ENCODE results near the gene HAL.

The HAL gene, protein sequence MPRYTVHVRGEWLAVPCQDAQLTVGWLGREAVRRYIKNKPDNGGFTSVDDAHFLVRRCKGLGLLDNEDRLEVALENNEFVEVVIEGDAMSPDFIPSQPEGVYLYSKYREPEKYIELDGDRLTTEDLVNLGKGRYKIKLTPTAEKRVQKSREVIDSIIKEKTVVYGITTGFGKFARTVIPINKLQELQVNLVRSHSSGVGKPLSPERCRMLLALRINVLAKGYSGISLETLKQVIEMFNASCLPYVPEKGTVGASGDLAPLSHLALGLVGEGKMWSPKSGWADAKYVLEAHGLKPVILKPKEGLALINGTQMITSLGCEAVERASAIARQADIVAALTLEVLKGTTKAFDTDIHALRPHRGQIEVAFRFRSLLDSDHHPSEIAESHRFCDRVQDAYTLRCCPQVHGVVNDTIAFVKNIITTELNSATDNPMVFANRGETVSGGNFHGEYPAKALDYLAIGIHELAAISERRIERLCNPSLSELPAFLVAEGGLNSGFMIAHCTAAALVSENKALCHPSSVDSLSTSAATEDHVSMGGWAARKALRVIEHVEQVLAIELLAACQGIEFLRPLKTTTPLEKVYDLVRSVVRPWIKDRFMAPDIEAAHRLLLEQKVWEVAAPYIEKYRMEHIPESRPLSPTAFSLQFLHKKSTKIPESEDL
- total RNA-seq = 0.92 to 1.2 (median 0.96) reads per million in 3 experiments

DNA sequence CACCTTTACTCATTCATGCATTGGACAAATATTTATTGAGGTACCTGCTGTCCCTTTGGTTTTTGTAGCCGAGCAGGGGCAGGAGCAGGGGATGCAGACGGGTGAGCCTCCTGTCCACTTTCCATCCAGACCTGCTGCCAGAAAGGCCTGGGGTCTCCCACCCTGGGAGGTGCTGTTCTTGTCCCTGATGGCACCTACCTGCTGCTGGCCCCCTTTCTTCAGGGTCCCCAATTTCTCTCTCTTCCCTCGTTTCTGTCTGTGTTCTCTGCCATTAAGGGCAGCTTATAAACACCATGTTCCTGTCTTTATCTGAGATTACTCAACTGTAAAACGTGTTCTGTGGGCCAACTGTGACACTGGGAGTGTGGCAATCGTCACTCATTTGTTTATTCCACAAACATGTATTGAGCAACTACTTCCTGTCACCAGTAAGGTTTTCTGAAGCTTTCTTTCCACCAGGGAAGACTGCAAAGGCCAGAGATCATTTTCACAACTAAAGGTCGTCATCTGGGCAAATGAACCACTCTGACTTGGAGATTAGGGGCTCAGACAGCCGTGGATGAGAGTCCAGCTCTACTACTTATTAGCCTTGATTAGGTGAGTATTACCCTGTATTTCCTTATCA, at the start of gene HAL:
HAL (minus strand) TSS at position 311 of the 625 bp plus-strand sequence. CDS start 434 bp downstream, outside the sequence.
- DNase-seq = no peak

DNA sequence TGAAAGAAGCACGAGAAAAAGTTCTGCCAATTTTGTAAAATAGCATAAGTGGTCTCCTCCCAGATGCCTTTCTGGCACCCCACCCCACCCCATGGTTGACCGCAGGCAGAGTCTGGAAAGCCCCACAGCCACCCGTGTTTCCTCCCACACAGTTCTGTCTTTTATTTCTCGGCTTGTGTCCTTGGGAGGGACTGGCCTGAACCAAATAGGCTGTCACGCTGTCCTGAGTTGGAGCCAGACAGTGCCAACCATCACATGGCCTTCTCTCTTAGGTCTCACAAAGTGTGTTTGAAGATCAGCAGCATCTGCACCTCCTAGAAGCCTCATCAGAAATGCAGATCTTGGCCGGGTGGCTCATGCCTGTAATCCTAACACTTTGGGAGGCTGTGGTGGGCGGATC, 49.4 kb upstream of the HAL start:
- peak; percentile 41 for DNase-seq

DNA sequence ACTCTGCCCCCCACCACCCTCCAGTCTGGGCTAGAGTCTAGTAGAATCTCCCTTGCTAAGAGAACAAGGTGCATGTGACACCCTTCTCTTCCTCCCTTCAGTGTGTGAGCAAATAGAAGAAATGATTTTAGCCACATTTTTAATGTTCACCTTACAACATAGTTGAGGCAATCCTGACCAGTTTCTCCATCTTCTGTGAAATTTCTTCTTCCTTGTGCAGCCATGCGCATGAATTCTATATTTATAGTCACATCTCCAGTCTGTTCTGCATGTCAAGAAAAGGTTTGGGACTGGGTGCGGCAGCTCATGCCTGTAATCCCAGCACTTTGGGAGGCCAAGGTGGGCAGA, 48.8 kb upstream of the HAL start:
- no peak for DNase-seq

DNA sequence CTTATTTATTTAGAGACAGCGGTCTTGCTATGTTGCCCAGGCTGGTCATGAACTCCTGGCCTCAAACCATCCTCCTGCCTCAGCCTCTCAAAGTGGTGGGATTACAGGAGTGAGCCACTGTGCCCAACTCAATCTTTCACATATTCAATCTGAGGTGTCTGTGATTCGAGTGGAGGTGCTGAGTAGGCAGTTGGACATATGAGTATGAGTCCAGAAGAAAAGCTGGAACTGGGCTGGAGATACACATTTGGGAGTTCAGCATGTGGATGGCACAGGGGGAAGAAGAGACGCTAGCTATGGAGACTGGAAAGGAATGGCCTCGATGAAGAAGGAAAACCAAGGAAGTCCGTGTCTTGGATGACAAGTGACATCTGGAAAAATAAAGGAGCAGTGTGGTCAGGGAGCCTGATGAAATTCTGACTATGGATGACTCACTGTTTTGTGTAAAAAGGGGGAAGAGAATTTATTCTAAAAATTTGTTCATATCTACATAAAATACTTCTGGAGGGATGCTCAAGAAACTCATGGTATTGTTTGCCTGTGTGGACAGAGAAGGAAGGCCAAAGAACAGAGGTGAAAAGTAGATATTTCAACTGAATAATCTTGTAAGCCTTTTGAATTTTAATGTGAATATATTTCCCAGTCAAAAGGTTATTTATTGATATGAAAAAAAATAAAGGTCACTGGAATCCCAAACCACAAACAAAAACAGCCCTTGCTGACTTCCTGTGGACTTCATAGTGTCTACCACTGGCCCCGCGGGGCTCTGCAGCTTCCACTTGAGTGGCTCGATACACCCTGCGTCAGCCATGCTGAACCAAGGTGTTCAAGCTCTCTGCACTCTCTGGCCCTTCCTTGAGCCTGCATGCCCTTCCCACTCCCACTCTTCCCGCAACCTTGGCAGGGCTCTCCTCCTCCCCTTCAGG, 48.1 kb upstream of the HAL start:
- DNase-seq = no peak

GRCh38 chr12:96041181-96041580, 45.0 kb upstream of the HAL start:
- DNase-seq = no peak

- DNase-seq = no peak
These were observed 44.4 kb upstream of the HAL start for GRCh38 chr12:96040305-96041133.

DNA sequence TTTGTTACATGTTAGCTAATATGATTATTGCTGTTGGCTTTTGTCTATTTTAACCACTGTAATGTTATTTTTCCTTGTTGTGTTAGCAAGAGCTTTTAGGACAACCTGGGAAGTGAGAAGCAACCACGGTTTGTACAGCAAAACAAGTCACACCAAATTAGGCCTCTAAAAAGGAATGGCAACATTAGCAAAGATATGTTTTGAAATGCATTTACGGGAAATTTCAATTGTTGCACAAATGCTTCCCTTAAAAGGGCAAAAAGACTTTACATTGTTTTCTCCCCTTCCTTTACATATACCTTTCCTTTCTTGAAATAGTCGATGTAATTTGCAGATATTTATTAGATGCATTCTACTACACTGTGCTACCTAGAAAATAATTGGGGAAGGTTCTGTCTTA, 43.4 kb upstream of the HAL start:
- no peak for DNase-seq

- DNase-seq = no peak
These were observed 40.8 kb upstream of the HAL start for GRCh38 chr12:96036765-96037455.

DNA sequence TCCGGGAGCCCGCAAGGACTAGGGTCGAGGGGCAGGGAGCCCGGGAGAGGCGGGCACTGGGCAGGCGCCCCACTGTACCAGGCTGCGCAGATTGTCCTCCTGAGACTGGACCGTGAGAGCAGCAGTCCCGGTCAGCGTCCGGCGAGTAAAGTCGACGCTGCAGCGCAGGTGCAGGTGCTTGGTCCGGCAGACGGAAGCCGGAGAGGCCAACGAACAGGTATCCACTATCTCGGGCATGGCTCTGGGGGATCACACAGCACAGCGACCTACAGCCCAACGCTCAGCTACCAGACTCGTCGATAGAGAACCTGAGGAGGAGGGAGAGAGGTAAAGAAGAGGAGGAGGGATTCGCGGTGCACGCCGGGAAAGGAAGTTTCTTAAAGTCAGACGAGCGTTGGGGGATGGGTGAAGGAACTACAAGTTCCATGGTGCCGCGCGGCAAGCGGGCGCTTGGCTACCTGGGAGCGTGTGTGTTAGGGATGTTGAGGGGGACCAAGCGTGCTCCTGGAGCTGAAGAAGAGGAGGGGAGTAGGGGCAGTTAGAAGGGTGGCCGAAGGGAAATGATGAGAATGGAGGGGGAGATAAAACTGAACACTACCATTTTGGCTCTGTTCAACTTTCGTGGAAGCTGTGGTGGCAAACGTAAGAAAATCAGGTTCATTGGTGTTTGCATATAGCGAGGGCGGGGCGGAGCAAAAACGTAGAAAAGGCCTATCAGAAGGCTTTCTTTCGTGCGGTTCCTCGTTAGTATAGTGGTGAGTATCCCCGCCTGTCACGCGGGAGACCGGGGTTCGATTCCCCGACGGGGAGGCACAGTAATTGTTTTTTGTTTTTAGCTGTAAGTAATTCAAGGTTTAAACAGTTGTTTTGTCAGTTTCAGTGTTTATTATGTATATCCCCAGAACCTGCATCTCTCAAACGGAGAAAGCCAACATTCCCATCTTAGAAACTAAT, 39.4 kb upstream of the HAL start, which contains the start of gene LTA4H:
LTA4H (minus strand) TSS at position 305 of the 954 bp plus-strand sequence; CDS start at position 237, 68 bp downstream.
- DNase-seq = peak; percentile 97

DNA sequence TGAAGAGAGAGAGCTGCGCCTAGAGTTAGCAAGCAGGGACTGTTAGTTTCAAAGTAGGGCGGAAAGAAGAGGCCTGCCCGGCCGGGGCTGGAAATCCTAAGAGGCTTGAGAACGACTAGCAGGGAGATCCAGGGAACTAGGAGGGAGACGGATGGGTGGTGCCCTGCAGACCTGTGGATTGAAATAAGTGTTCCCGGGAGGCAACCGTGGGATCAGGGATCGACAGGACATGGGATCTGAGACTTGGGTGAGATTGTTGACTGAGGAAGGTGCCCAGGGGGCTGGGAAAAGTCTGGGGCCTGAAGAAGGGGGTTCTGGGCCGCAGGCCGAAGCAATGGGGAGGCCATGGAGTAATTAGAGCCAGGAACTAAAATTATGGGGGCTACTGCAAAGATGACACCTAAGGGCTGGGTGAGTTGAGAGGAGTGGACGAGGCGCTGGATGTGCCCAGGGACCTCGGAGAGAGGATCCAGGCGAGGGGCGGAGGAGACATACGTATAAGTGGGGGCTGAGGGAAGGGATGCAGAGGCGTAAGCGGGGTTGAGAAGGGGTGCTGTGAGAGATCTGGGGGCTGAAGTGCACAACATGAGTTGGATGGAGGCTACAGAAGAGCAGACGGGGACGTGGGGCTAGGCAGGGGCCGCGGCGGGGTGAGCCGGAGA, 38.6 kb upstream of the HAL start:
- DNase-seq = no peak

GRCh38 chr12:96033549-96034389, 37.6 kb upstream of the HAL start:
- no peak for DNase-seq

GRCh38 chr12:96029826-96030225, 33.7 kb upstream of the HAL start:
- DNase-seq = no peak

DNA sequence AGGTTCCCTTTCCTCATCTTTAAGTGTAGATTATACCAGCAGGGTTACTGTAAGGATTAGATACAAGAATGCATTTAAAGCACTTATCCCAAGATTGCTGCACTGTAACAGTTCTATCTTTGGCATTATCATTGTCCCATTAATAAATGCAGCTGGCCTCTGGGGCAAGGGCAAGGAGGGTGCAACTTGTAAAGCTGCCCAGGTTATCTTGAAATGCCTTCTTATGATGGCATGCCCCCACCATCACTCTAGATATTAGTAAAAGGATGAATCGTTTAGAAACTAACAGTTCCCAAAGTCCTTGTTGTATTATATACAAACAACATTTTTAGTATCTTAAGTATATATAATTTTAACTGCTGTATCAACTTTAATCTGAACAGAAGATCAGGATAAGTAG, 32.4 kb upstream of the HAL start:
- DNase-seq = no peak

- DNase-seq = no peak
These were observed 30.2 kb upstream of the HAL start for GRCh38 chr12:96026331-96026730.

DNA sequence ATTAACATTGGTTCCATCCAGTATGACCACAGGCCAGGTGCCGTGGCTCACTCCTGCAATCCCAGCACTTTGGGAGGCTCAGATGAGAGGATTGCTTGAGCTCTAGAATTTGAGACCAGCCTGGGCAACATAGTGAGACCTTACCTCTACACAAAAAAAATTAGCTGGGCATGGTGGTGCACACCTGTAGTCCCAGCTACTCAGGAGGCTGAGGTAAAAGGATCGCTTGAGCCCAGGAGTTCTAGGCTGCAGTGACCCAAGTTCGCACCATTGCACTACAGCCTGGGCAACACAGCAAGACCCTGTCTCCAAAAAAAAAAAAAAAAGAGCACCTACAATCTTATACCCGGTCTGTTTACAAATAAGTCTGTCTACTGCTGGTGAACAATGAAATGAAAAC, 29.4 kb upstream of the HAL start:
- no peak for DNase-seq

DNA sequence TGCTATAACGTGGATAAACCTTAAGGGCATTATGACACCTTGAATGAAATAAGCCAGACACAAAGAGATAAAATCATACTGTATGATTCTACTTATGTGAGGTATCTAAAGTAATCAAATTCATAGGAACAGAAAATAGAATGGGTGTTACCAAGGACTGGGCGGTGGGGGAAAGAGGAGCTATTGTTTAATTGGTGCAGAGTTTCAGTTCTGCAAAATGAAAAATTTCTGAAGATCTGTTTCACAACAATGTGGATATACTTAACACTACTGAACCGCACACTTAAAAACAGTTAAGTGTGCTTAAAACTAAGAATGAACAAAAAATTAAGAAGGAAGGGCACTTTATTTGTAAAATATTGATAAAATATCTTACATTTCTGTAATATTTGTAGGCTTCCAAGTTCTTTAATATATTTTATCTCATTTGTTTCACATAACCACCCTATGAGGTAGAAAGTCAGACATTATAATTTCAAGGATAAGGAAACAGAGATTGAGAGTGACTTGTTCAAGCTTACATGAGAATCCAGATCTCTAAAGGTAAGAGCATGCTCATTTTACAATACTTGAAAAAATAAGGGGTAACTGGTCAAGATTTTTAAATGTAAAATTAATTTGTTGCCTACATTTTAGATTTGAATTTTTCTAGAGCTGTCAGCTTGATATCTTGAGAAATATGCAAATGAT, 24.3 kb upstream of the HAL start:
- DNase-seq = no peak

DNA sequence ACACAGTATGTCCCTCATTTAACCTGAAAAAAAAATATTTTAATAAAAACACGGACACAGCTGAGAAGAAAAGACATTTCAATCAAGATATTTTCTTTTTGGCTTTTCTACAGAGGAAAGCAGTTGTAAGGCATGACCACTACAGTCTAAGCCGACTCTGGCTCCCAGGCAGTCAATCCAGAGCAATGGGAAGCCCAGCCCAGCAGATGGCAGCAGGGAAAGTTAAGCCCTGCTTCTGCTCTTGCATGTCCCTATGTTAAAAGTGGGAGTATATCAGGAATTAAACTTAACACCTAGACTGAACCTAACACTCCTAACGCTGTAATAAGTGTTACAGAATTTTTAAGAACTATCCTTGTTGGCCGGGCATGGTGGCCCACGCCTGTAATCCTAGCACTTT, 19.5 kb upstream of the HAL start:
- DNase-seq = no peak

Data from central memory CD4-positive, alpha-beta T cell (primary cell).